Lung microvascular endothelial cell (primary cell): Measurements from ENCODE around the gene PPP4R3C. TPM values are rescaled to one million over a fixed set of nuclear protein-coding genes. Genes with fewer than 3 reads are reported as not detected.
"Not testable (repeated sequence)": the region's sequence is repeated elsewhere in the genome, so short reads cannot be mapped to it uniquely, and the experiment has no call there.

Experiments used
- DNase-seq, 2 donors: peaks; one replicate each; pipeline versions ENCODE4 v3.0.0 to v3.0.0-alpha.2; 2010; ENCODE audit warnings: low read depth in 2 of 2
- total RNA-seq: library from RNA; depleted of rRNA; stranded (reverse); fragments of >200 nt; gene quantifications from 2 replicates; pipeline ENCODE4 v1.2.1, GENCODE V29; 2014

PPP4R3C gene
- total RNA-seq, result not detected in 2 replicates

GRCh38 chrX:27463187-27463586, at the start of gene PPP4R3C:
Gene PPP4R3C (minus strand): TSS chrX:27463341. CDS start chrX:27463296, 45 bp downstream.
- no peak for DNase-seq

DNA sequence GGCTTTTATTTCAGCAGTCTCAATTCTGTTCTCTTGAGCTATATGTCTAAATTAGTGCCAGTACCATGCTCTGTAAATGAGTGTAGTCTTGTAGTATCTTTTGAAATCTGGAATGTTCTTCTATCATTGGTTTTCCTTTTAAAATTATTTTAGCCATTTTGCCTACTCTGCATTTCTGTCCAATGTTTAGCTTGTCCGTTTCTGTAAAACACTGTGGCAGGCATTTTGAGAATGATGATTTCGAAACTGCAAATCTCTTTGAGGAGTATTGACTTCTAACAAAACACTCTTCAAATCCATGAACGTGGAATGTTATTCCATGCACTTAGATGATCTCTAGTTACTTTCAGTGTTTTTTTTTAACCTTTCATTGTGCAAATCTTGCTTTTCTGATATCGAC, 28.3 kb upstream of the PPP4R3C start:
- DNase-seq, result no peak

- no peak for DNase-seq
Observed at GRCh38 chrX:27466051-27466450, 2.9 kb upstream of the PPP4R3C start.

DNA sequence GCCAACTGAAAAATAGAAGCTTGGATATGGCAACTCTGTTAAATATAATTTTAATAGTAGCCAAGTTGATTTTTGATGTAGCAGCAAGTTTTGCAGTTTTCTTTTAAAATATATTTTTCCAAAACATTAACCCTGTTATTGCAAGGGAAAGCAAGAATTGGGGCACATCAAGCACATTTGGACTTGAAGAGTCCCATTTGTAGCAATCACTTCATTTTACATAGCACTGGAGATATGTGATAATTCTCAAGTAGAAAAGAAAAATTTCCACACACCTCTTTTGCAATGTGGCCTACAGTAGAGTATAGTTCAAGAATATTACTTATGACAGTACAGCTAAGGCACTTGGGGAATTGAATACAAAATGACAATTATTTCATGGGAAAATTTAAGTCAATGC, 1.9 kb upstream of the PPP4R3C start:
- no peak for DNase-seq

DNA sequence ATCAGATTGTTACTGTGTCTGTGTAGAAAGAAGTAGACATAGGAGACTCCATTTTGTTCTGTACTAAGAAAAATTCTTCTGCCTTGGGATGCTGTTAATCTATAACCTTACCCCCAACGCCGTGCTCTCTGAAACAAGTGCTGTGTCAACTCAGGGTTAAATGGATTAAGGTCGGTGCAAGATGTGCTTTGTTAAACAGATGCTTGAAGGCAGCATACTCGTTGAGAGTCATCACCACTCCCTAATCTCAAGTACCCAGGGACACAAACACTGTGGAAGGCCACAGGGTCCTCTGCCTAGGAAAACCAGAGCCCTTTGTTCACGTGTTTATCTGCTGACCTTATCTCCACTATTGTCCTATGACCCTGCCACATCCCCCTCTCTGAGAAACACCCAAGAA, 4.0 kb downstream of the PPP4R3C start:
- DNase-seq, result not testable (repeated sequence)

DNA sequence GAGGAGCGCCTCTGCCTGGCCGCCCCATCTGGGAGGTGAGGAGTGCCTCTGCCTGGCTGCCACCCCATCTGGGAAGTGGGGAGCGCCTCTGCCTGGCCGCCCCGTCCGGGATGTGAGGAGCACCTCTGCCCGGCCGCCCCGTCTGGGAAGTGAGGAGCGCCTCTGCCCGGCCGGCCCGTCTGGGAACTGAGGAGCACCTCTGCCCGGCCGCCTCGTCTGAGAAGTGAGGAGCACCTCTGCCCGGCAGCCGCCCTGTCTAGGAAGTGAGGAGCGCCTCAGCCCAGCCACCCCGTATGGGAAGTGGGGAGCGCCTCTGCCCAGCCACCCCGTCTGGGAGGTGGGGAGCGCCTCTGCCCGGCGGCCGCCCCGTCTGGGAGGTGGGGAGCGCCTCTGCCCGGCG, 4.6 kb downstream of the PPP4R3C start:
- DNase-seq, result not testable (repeated sequence)

GRCh38 chrX:27451324-27451723, 11.8 kb downstream of the PPP4R3C start:
- no peak for DNase-seq

GRCh38 chrX:27446423-27446822, 16.7 kb downstream of the PPP4R3C start:
- DNase-seq, result no peak

DNA sequence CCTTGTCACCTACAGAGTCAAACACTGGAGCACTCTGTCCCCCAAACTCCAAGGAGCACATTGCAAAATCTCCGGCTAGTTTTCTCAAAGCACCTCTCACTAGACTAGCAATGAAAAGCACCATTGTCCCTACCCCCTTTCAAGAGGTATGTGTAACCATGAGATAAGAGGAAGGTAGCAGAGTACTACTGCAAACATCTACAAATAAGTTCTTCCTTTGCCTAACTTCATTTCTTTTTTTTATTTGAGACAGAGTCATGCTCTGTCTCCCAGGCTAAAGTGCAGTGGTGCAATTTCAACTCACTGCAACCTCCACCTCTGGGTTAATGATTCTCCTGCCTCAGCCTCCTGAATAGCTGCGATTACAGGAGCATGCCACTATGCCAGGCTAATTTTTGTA, 17.7 kb downstream of the PPP4R3C start:
- DNase-seq, result no peak

DNA sequence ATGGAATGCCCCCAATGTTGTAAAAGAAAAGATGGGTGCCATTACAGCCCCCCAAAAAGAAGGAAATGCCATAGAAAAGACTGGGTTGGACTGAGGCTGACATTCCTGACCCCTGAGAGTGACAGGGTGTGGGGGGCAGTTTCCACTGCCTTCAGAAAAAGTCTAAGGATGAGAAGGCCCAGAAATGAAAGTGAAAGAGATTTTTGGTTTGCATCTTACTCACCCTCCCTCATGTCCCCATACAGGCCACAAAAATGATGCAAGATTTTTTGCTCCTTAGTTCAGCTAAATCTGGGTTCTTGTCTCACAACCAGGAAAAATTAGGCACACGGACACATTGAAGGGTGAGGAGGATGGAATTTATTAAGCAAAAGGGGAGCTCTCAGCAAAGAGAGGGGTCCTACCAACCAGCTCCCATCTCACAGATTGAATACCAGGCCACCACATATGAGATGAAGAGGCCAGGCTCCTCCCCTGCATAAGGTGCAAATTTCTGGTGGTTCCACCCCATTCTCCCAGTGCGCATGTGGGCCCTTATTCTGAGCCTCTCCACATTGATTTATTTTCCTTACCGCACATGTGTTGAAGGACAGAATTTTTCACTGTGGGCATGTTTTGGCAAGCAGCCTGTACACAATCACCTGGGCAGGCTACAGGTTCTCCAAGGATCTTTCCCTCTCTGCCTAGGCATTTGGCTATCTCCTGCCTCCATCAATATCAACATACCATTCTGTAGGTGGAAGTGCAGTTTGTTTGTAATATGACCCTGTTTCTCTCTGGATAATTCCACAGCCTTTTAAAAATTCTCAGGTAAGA, 18.8 kb downstream of the PPP4R3C start:
- no peak for DNase-seq

- DNase-seq, result not testable (repeated sequence)
Observed at GRCh38 chrX:27442392-27442791, 20.7 kb downstream of the PPP4R3C start.

GRCh38 chrX:27439771-27440170, 23.4 kb downstream of the PPP4R3C start:
- no peak for DNase-seq

GRCh38 chrX:27438937-27439336, 24.2 kb downstream of the PPP4R3C start:
- no peak for DNase-seq

DNA sequence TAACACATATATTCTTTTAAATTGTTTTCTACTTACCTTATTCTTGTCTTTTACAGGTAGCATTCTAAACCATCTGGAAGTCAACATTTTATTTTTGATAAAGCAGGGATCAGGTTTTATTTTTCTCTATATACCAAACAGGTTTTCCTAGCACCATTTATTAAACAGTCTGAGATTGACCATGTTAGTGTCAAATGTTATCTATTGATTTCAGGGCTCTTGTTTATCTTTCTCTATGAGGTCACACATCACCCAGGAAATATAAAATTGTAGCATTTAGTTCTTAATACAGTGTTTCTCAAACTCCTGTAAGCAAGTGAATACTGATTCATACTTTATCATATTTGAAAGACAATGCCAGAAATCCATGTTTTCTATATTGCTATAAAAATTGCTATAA, 28.1 kb downstream of the PPP4R3C start:
- no peak for DNase-seq

Other genes with a start within 250 kb of the PPP4R3C start
- gene DCAF8L2, start 127.0 kb upstream of the PPP4R3C start, total RNA-seq, result not detected in 2 replicates